Spleen (tissue), 11 donors: ENCODE results near the gene SDC3. TPM values are rescaled to one million over a fixed set of nuclear protein-coding genes. Genes with fewer than 3 reads are reported as not detected.

Source experiments
- DNase-seq: peaks from one replicate; pipeline ENCODE4 v3.0.0-alpha.2; 2020
- H3K27ac ChIP-seq, 8 donors: fragments of 200-600 bp; sonication (generic) in 7 of 8; 1 replicate in 4 of 8; 2 replicates in 4 of 8; pipeline versions ENCODE4 v1.5.0 to v1.8.0; 2016 to 2021; ENCODE audit warnings: inconsistent platforms in 4 of 8, mild to moderate bottlenecking in 4 of 8, moderate library complexity in 1 of 8
- H3K27me3 ChIP-seq, 7 donors: fragments of 200-600 bp; sonication (generic) in 6 of 7; replicated peaks in 1 of 7; 1 replicate in 4 of 7; 2 replicates in 3 of 7; pipeline versions ENCODE4 v1.5.0 to v1.8.0; 2016 to 2021; ENCODE audit warnings: inconsistent platforms in 3 of 7, mild to moderate bottlenecking in 1 of 7
- H3K36me3 ChIP-seq, 6 donors: fragments of 200-600 bp; sonication (generic) in 5 of 6; 1 replicate in 4 of 6; 2 replicates in 2 of 6; pipeline versions ENCODE4 v1.5.0 to v1.8.0; 2016 to 2021; ENCODE audit warnings: inconsistent platforms in 2 of 6
- H3K4me1 ChIP-seq, 6 donors: fragments of 200-600 bp; sonication (generic) in 5 of 6; 1 replicate in 3 of 6; 2 replicates in 3 of 6; pipeline versions ENCODE4 v1.5.0 to v1.8.0; 2016 to 2021; ENCODE audit warnings: inconsistent platforms in 3 of 6
- H3K4me3 ChIP-seq, 8 donors: fragments of 200-600 bp; sonication (generic) in 7 of 8; 1 replicate in 4 of 8; 2 replicates in 4 of 8; pipeline versions ENCODE4 v1.5.0 to v1.8.0; 2016 to 2021; ENCODE audit warnings: inconsistent platforms in 4 of 8, mild to moderate bottlenecking in 4 of 8, moderate library complexity in 2 of 8
- H3K9me3 ChIP-seq, 8 donors: fragments of 200-600 bp; sonication (generic) in 7 of 8; 1 replicate in 4 of 8; 2 replicates in 4 of 8; pipeline versions ENCODE4 v1.5.0 to v1.8.0; 2016 to 2021; ENCODE audit warnings: inconsistent platforms in 4 of 8
- CTCF ChIP-seq, 11 experiments: fragments of 200-600 bp in 7 of 11; fragments of 450-650 bp in 4 of 11; sonication (generic) in 4 of 11; IDR thresholded peaks in 8 of 11; conservative IDR thresholded peaks in 3 of 11; 1 replicate in 7 of 11; 2 replicates in 4 of 11; pipeline versions ENCODE4 v1.4.0 to v1.8.0; 2016 to 2021; ENCODE audit warnings: antibody characterized with exemption in 11 of 11, inconsistent platforms in 4 of 11, mild to moderate bottlenecking in 1 of 11
- POLR2A ChIP-seq, 3 donors: fragments of 450-650 bp; IDR thresholded peaks; one replicate each; pipeline ENCODE4 v1.5.1; 2017; ENCODE audit warnings: antibody characterized with exemption in 3 of 3, mild to moderate bottlenecking in 1 of 3
- POLR2AphosphoS5 ChIP-seq, 3 donors: sonication (generic); formaldehyde crosslinking; IDR thresholded peaks; one replicate each; pipeline ENCODE4 v1.5.1; 2017; ENCODE audit warnings: antibody characterized with exemption in 3 of 3
- WGBS, 5 donors: extraction: QIAGEN DNeasy Blood & Tissue Kit in 3 of 5; methylation state at CpG; one replicate each; pipeline versions ENCODE4 v1.1.5 to v1.1.7; 2013 to 2018; 5-methylcytosine and 5-hydroxymethylcytosine counted together
- intact Hi-C: fragments of 100-400 bp; cut with DNase I; formaldehyde crosslinking; loops from one replicate; pipeline ENCODE4 v1.15.0; 2023; ENCODE audit warnings: low total_unique reads
- polyA plus RNA-seq, 3 donors: library from polyadenylated mRNA; stranded (reverse); fragments of 200-250 nt; gene quantifications; one replicate each; pipeline ENCODE4 v1.2.1, GENCODE V29; 2013
- total RNA-seq, 7 donors: library from RNA; depleted of rRNA in 3 of 7; stranded (reverse); fragments of >200 nt in 3 of 7; fragmentation: NEBNext Ultra II Directional in 4 of 7; extraction: Animal tissue kit (Norgen Biotek cat#: 25700) in 4 of 7; gene quantifications; one replicate each; pipeline versions ENCODE4 v1.1.0 to v1.2.1, GENCODE V29; 2016 to 2021
- donor health status: healthy with polysubstance abuse.
- donor health status: DM: no; HTN: no; CAD: no; lungs with moderate emphysema.
- donor health status: DM: no; HTN: no; CAD: no.
- donor health status: Bipolar disorder and iron deficiency.
- donor health status: healthy.
- donor health status: DM: no; HTN: no; CAD: no.
- donor health status: DM: yes; HTN: yes; CAD: no.

SDC3 gene
- total and polyA plus RNA-seq, 10 donors = 8.0 to 347 (median 159) TPM

DNA sequence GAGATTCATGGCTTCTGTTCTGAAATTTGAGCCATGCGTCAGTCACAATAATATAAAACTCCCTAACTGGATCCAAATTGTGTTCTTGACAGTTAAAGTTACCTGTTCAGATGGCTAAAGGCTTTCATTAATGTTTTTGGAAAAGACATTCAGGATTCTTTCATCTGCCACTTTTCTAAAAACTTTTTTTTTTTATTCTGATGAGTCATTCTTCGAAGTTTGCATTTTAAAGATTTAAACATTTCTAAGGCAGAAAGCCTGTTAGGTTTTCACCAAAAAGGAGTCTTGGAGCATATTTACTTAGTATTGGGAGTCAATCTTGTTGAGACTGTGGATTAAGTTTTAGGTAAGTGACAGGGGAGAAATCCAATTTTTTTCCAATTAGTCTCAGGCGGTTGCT, 18.9 kb upstream of the SDC3 start:
- peaks cover 0 to 16% (median 11%) of the 10 kb centered on the region in 6 donors for H3K4me1 ChIP-seq
- H3K36me3 ChIP-seq = peaks cover 0 to 23% (median 11%) of the 10 kb centered on the region in 6 donors
- H3K27me3 ChIP-seq = no peaks in the 10 kb centered on the region
- intact Hi-C loops = no loop called here
- H3K27ac ChIP-seq = no peak overlapping the region
- WGBS, 5 donors = 91 to 96% (median 92%) methylated on average over 3 of the region's 3 CpGs
- no peak for DNase-seq
- no peaks in the 10 kb centered on the region for H3K9me3 ChIP-seq
- TF ChIP-seq POLR2A (IDR thresholded peaks at IDR 0.05) (no peak), POLR2AphosphoS5 (IDR thresholded peaks at IDR 0.05) (no peak), CTCF (IDR thresholded peaks at IDR 0.05 in 8 of 11, conservative IDR thresholded peaks at IDR 0.05 in 3 of 11) (no peak)
- no peak overlapping the region for H3K4me3 ChIP-seq

- Histone ChIP-seq H3K9me3 (no peaks in the 10 kb centered on the region), H3K36me3 (no peaks in the 10 kb centered on the region), H3K4me1 (peaks cover 0 to 14% (median 4%) of the 10 kb centered on the region in 6 donors), H3K27me3 (no peaks in the 10 kb centered on the region), H3K4me3 (no peak overlapping the region), H3K27ac (no peak overlapping the region)
- WGBS, 5 donors = 76 to 95% (median 78%) methylated on average over 1 of the region's 1 CpG
- TF ChIP-seq POLR2A (IDR thresholded peaks at IDR 0.05) (no peak), POLR2AphosphoS5 (IDR thresholded peaks at IDR 0.05) (no peak), CTCF (IDR thresholded peaks at IDR 0.05 in 8 of 11, conservative IDR thresholded peaks at IDR 0.05 in 3 of 11) (no peak)
- no peak for DNase-seq
- intact Hi-C loops = no loop called here
Measured at GRCh38 chr1:30923597-30923996, 15.0 kb upstream of the SDC3 start.

DNA sequence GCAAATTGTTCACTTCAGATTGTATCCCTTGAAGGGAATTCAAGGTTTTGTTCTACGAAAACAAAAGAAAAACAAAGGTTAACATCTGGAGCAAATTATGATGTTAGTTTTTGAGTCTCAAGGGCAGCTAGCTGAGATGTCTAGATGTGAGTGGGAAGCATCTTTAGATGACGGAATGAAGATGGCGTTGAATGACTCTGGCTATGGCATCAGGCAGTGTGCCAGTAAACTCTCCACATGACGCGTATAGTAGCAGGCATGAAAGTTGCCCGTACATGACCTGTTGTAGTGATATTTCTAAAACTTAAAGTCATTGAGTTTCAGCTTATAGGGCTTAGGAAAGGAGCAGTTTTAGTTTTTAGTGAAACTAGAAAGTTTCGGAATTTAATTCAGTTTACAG, 12.3 kb upstream of the SDC3 start:
- Histone ChIP-seq H3K9me3 (no peaks in the 10 kb centered on the region), H3K27ac (peak overlapping the region in 1 of 8 donors; percentile 69), H3K4me1 (peaks cover 0 to 13% (median 3%) of the 10 kb centered on the region in 6 donors), H3K4me3 (no peak overlapping the region), H3K27me3 (no peaks in the 10 kb centered on the region), H3K36me3 (no peaks in the 10 kb centered on the region)
- intact Hi-C loops = no loop called here
- TF ChIP-seq POLR2A (IDR thresholded peaks at IDR 0.05) (no peak), POLR2AphosphoS5 (IDR thresholded peaks at IDR 0.05) (no peak), CTCF (IDR thresholded peaks at IDR 0.05 in 8 of 11, conservative IDR thresholded peaks at IDR 0.05 in 3 of 11) (no peak)
- no peak for DNase-seq
- WGBS, 5 donors = 81 to 84% (median 82%) methylated on average over 7 of the region's 7 CpGs

DNA sequence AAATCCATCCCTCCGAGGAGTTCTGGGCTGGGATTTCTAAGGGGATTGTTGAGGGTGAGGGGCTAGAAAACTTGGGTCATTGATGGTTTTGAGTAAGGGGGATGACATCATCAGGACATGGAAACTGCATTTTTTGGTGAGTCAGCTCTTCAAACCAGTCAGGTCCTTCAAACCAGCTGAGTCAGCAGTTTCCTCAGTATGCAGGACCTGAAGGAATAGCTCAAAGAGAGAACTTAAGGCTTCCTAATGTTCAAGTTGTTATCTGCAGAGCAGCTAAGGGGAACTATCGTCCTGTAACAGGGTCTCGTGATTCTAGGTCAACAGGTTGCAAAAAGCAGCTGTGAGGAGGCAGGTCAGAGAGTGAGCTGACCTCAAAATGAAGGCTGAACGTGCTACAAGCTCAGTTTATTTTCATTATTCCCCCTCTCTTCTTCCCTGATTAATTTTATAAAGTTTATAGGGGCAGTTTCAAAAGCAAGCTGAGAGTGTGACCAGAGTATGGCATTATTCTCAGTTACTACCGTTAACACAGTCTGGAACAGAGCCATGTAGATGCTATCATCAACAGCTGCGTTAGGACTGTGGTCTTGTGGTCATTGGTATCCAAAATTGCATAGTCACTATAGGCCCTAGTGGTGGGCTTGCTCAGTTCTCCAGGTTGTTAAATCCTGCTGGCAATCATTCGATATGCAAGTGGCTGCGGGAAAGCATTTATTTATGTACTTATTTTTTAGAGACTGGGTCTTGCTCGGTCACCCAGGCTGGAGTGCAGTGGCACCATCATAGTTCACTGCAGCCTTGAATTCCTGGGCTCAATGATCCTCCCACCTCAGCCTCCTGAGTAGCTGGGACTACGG, 10.7 kb upstream of the SDC3 start:
- WGBS, 5 donors = 28 to 43% (median 34%) methylated on average over 10 of the region's 10 CpGs
- peak; percentile 5 for DNase-seq
- no peak overlapping the region for H3K4me3 ChIP-seq
- H3K36me3 ChIP-seq = no peaks in the 10 kb centered on the region
- H3K27me3 ChIP-seq = no peaks in the 10 kb centered on the region
- intact Hi-C loops = loop anchor here (10.0 kb wide), 1 partner anchor 194 kb away; the partner anchor contains the start of gene MATN1
- H3K9me3 ChIP-seq = no peaks in the 10 kb centered on the region
- H3K27ac ChIP-seq = peak overlapping the region in 5 of 8 donors; percentile 36 to 77 (median 66)
- peak in 1 of 3 donors; percentile 58 for TF ChIP-seq POLR2AphosphoS5 (IDR thresholded peaks at IDR 0.05)
- no peak for TF ChIP-seq POLR2A (IDR thresholded peaks at IDR 0.05)
- H3K4me1 ChIP-seq = peaks cover 0 to 13% (median 3%) of the 10 kb centered on the region in 6 donors
